ENCODE data around the gene ADAM12.
"Not testable (repeated sequence)": the region's sequence is repeated elsewhere in the genome, so short reads cannot be mapped to it uniquely, and the experiment has no call there.

Gene ADAM12

GRCh38 chr10:126049759-126050700 lies 338.2 kb downstream of the ADAM12 start:
- ATAC-seq: peak; percentile 98
- TF ChIP-seq PPARA (CRISPR knock-in tag; IDR thresholded peaks at IDR 0.05; ENCODE audit: borderline replicate concordance) (no peak), ZFP30 (CRISPR knock-in tag; IDR thresholded peaks at IDR 0.05) (no peak), TCF4 (CRISPR knock-in tag; IDR thresholded peaks at IDR 0.05; ENCODE audit: borderline replicate concordance) (no peak), TOX (CRISPR knock-in tag; IDR thresholded peaks at IDR 0.05; ENCODE audit: borderline replicate concordance) (no peak), PATZ1 (CRISPR knock-in tag; IDR thresholded peaks at IDR 0.05; ENCODE audit: borderline replicate concordance) (no peak), BACH2 (CRISPR knock-in tag; IDR thresholded peaks at IDR 0.05; ENCODE audit: borderline replicate concordance) (no peak), TSHZ2 (CRISPR knock-in tag; IDR thresholded peaks at IDR 0.05) (no peak), ZNF8 (CRISPR knock-in tag; IDR thresholded peaks at IDR 0.05) (no peak), ZC3H10 (CRISPR knock-in tag; IDR thresholded peaks at IDR 0.05) (no peak), RARB (CRISPR knock-in tag; IDR thresholded peaks at IDR 0.05) (no peak)

- ATAC-seq: not testable (repeated sequence)
Observed at GRCh38 chr10:126047749-126048148, 340.5 kb downstream of the ADAM12 start.

GRCh38 chr10:126046831-126047230 lies 341.4 kb downstream of the ADAM12 start:
- no peak for ATAC-seq
- TF ChIP-seq TOX (CRISPR knock-in tag; IDR thresholded peaks at IDR 0.05; ENCODE audit: borderline replicate concordance) (no peak), ARNTL (CRISPR knock-in tag; IDR thresholded peaks at IDR 0.05; ENCODE audit: borderline replicate concordance, low read depth) (no peak), CREB5 (CRISPR knock-in tag; IDR thresholded peaks at IDR 0.05; ENCODE audit: low read depth) (no peak), POU6F1 (CRISPR knock-in tag; IDR thresholded peaks at IDR 0.05; ENCODE audit: borderline replicate concordance, low read depth) (no peak), ESRRG (CRISPR knock-in tag; IDR thresholded peaks at IDR 0.05) (no peak), ZNF8 (CRISPR knock-in tag; IDR thresholded peaks at IDR 0.05) (no peak), OSR1 (CRISPR knock-in tag; IDR thresholded peaks at IDR 0.05) (no peak), CSDC2 (CRISPR knock-in tag; IDR thresholded peaks at IDR 0.05) (no peak), TSHZ2 (CRISPR knock-in tag; IDR thresholded peaks at IDR 0.05) (no peak), PATZ1 (CRISPR knock-in tag; IDR thresholded peaks at IDR 0.05; ENCODE audit: borderline replicate concordance) (no peak), TCF4 (CRISPR knock-in tag; IDR thresholded peaks at IDR 0.05; ENCODE audit: borderline replicate concordance) (no peak), ZNF70 (CRISPR knock-in tag; IDR thresholded peaks at IDR 0.05) (no peak), PPARA (CRISPR knock-in tag; IDR thresholded peaks at IDR 0.05; ENCODE audit: borderline replicate concordance) (no peak), SNAI2 (CRISPR knock-in tag; IDR thresholded peaks at IDR 0.05) (no peak), BACH2 (CRISPR knock-in tag; IDR thresholded peaks at IDR 0.05; ENCODE audit: borderline replicate concordance) (no peak)

More at GRCh38 chr10:126047749-126048148, 340.5 kb downstream of the ADAM12 start:
- peak; percentile 83 for TF ChIP-seq ZNF8 (CRISPR knock-in tag; IDR thresholded peaks at IDR 0.05)
